Cerebellar cortex (tissue), 1 donor: ENCODE results near the gene IGFBP4.
"Not testable (repeated sequence)": the region's sequence is repeated elsewhere in the genome, so short reads cannot be mapped to it uniquely, and the experiment has no call there.

Experiments
- DNase-seq: peaks from one replicate; pipeline ENCODE4 v3.0.0-alpha.2; 2015; ENCODE audit warnings: low spot score

Gene IGFBP4

DNA sequence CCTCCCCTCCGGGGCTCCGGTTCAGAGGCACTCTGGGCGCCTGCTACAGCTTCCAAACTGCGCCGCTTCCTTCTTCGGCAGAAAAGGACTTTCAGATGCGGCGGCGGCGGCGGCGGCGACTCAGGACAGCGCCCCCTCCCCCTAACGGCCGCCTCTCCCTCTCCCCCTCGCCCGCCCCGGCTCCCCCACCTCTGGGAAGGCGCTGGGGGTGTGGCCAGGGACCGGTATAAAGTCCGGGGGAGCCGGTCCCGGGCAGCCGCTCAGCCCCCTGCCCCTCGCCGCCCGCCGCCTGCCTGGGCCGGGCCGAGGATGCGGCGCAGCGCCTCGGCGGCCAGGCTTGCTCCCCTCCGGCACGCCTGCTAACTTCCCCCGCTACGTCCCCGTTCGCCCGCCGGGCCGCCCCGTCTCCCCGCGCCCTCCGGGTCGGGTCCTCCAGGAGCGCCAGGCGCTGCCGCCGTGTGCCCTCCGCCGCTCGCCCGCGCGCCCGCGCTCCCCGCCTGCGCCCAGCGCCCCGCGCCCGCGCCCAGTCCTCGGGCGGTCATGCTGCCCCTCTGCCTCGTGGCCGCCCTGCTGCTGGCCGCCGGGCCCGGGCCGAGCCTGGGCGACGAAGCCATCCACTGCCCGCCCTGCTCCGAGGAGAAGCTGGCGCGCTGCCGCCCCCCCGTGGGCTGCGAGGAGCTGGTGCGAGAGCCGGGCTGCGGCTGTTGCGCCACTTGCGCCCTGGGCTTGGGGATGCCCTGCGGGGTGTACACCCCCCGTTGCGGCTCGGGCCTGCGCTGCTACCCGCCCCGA is at the start of gene IGFBP4:
Gene IGFBP4, plus strand, starts transcription at position 255 of the 792 bp plus-strand sequence. Its CDS starts 286 bp downstream, at position 541.
- peak; percentile 64 for DNase-seq

DNA sequence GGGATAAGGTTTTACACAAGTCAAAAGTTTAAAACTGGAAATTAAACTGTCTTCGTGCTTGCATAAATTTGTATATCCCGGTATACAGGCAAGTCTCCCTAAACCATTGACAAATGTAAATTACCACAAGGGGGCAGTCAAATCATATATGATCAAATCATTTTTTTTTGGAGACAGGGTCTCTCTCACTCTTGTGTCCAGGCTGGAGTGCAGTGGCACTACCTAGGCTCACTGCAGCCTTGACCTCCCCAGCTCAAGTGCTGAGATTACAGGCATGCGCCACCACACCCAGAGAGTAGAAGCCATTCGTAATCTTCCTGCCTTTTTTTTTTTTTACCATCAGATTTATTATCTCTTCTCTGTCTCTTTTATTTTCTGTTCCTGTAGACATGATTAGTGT is 44.1 kb upstream of the IGFBP4 start:
- DNase-seq, result peak; percentile 67

DNA sequence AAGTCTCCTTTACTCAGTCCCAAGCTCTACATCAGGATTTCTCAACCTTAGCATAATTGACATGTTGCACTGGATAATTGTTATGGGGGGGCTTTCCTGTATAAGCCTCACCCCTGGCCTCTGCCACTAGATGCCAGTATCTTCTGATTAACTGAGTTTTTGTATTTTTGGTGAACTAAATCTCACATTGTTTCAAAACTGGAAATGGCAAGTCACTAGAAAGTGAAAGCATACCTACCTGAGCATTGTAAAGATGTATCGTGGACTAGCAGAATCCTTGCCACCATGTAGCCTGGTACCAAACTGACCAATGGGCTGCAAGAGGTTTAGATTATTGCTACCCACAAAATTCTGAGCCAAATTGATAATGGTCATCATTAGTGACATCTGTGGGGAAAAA is 40.6 kb upstream of the IGFBP4 start:
- no peak for DNase-seq

DNA sequence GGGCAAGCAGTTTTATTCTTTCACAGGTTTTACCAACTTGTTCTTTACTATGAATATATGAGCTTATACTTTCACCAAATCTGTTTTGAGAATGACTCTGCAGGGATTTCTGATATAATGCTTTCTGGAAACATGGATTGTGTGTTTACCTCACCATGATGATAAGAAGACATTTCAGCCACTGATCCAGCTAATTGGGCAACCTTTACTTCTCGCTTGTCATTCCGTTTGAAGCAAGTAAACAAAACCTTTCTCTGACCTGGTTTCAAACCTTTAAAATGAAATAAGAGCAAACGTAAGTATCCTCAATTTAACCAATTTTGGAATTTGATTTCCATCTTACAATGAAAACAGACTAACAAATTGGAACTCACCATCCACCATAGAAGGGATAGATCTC is 39.2 kb upstream of the IGFBP4 start:
- no peak for DNase-seq

DNA sequence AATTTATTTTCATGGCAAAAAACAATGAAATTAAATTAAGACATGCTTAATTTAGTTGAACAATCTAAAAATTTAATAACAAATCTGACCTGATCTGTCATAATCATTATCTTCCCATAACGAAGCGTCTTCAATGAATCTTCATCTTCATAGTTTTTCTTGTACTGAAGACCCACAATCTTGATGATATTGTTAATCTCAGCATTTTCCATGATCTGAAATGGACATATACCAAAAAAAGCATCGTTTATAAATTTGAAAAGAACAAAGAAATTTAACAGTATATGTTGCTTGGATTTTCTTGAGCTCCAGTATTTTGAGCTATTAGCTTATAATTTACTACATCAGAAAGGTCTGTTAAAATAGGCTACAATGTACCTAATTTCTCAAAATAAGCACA is 35.8 kb upstream of the IGFBP4 start:
- DNase-seq, result no peak

DNA sequence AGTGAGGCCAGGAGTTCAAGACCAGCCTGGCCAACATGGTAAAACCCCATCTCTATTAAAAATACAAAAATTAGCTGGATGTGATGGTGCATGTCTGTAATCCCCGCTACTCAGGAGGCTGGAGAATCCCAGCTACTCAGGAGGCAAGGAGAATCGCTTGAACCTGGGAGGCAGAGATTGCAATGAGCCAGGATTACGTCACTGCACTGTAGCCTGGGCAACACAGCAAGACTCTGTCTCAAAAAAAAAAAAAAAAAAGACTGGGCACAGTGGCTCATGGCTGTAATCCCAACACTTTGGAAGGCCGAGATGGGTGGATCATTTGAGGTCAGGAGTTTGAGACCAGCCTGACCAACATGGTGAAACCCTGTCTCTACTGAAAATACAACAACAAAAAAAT is 33.7 kb upstream of the IGFBP4 start:
- DNase-seq, result not testable (repeated sequence)

DNA sequence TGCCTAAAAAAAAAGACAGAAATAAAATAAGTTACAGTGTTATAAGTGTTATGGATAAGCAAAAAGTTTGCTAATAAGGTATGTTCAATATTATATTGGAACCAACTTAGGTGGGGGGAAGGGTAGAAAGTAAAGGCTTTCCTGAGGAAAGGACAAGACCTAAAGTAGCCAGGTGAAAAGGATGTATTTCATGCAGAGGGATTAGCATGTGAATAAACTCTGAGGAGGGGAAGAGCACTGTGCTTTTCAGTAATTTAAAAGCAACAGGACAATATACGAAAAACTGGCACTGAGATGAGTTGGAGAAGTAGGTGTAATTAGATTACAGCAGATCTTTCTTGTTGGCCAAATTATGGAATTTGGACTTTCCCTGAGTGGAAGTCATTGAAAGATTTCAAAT is 33.2 kb upstream of the IGFBP4 start:
- DNase-seq, result no peak

DNA sequence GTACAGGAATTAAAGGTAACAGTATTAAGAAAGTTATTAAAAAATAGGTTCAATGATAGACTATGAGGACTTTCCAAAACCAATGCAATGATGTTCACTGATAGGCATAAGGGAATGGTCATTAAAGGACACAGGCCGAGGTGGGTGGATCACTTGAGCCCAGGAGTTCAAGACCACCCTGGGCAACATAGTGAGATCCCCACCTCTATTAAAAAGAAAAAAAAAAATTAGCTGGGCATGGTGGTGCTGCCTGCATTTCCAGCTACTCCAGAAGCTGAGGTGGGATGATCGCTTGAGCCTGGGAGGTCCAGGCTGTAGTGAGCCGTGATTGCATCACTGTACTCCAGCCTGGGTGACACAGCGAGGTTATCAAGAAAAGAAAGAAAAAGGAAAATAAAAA is 31.4 kb upstream of the IGFBP4 start:
- no peak for DNase-seq

DNA sequence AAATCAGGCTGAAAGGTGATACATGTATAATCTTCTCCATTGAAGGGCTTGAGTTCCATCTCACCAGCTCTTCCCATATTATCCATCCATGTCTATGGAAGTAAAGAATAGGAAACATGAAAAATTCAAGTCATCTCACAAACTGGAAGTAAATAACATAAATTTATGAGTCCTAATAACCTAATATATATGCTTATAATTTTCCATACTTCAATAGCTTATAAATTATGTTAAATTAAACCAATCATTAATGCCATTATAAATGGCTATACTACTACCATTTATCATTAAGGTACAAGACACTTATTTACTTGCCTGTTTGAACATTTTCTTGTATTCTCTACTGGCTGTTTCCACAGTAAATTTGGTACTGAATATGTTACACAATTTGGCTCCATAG is 30.4 kb upstream of the IGFBP4 start:
- no peak for DNase-seq

DNA sequence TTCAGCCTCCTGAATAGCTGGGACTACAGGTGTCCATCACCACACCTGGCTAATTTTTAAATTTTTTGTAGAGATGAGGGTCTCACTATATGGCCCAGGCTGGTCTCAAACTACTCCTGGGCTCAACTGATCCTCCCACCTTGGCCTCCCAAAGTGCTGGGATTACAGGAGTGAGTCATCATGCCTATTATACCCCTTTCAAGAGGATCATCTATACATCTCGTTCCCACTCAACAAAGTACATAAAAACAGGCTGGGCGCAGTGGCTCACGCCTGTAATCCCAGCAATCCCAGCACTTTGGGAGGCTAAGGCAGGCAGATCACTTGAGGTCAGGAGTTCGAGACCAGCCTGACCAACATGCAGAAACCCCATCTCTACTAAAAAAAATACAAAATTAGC is 28.9 kb upstream of the IGFBP4 start:
- not testable (repeated sequence) for DNase-seq

DNA sequence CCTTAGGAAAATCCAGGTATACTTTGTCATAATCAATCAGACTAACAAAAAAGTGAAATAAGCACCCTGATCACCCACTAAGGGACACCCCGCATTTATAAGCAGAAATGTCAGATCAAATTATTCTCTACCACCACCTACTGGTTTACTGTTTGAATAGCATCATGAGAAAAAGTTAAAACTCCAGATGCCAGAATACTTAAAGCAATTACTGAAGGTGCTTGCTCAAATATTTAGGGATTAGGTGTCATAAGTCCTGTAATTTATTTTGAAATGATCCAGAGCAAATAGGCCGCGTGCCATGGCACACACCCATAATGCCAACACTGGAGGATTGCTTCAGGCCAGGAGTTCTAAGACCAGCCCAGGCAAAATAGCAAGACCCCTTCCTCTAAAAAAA is 27.9 kb upstream of the IGFBP4 start:
- DNase-seq, result peak; percentile 42

DNA sequence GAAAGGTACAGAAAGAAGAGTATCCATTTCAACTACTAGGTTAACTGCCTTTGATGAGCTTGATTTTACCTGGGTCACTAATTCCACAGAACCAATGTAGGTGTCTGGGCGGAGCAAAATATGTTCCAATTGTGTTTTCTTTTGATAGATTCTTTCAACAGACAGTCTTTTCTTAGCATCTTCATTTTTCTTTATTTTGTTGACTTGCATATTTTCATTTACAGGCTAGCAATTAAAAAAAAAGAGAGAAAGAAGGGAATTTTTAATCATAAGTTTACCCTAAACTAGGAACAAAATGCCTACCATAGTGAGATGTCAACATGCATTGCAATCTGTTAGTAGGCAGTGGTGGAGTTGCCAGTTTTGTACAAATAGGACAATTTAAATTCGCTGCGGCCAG is 26.6 kb upstream of the IGFBP4 start:
- DNase-seq, result no peak

DNA sequence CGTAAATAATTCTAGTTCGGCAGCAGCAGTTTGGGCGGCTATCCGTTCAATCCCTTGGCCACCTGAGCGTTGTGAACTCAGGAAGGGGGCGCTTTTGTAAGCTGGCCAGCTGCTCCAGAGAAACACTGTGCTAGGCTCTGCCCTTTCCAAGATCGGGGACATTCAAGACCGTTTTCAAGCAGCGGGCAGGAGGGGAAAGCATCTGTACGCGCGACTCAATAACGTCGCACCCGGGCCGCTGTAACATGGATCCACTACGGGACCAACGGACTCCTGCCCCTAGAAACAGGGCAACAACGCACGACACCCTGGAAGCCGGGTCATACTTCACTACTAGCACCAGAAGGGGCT is 26.0 kb upstream of the IGFBP4 start:
- peak; percentile 22 for DNase-seq

DNA sequence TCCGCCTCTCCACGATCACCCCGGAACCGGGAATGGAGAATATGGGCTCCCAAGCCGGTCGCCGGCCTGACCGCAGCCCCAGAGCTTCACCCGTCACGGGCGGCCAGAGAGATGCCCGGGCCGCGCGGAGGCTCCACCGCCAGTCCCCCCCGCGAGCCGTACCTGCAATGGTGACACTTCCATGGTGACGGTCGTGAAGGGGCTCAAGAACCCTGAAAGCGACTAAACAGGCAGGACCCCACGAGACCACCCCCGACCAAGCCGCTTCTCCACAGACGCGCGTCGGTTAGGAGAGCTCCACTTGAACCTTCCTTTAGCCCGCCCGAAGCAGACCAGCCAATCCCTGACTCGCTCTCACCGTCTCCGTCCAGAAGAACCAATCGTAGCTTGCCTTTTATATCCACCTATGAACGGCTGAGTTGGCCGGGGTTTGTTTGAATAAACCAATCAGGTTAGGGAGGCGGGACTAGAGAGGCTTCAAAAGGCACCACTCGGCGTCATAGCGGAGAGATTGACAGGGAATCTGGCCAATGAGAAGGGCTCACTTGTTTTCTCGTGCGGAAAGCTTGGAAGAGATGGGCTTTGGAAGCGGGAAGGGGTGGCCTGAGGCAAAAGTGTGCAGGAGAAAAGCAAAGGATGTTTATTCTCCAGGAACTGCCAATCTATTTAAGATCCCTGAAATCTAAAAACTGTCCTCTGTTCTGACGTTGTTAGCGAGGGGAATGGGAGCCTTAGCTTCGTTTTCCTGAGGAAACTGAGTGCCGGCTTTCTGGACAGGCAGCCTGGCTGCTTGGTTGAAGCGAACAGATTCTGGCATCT is 25.4 kb upstream of the IGFBP4 start, which contains the start of gene TOP2A:
Gene TOP2A, minus strand, starts transcription at position 288 of the 819 bp plus-strand sequence. Its CDS starts 105 bp downstream, at position 183.
- DNase-seq, result peak; percentile 100

DNA sequence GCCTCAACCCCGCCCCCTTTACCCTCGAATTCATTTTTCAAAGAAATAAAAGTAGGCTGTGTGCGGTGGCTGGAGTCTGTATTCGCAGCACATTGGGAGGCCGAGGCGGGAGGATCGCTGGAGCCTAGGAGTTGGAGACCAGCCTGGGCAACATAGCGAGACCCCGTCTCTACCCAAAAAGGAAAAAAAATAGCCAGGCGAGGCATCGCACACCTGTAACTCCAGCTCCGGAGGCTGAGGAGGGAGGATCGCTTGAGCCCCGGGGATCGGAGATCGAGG is 24.9 kb upstream of the IGFBP4 start:
- DNase-seq, result no peak

DNA sequence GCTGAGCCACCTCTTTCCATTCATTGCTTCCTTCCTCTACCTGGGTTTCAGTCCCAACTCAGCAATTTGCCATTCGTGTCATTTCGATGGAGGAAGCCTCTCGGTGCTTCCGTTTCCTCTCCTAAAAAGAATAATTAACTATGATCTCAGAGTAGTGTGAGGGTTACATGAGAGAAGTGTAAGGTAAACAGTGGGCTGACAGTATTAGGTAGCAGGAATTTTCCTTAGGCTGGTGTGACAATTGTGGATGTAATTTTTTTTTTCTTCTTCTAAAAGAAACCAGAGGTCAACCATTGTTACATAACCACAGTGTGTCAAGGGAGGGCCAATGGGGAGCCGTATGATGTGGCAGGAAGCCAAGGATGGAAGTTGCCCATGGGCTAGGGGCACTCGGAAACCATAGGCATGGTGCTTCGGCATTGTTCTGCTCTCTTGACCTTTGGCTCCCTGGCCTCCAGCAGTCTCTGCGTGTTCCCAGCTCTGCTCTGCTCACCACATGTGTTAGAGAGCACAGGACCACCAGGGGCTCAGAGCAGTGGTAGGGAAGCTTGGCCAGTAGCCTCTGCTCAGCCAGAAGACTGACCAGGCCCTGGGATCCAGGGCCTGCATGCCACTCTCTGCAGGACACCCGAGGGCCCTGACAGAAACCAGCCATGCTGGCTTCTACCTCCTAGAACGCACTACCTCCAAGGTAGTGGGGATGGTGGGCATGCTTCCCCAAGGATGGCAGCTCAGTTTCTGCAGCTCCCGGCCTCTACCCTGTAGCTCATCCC is 23.5 kb upstream of the IGFBP4 start:
- no peak for DNase-seq

DNA sequence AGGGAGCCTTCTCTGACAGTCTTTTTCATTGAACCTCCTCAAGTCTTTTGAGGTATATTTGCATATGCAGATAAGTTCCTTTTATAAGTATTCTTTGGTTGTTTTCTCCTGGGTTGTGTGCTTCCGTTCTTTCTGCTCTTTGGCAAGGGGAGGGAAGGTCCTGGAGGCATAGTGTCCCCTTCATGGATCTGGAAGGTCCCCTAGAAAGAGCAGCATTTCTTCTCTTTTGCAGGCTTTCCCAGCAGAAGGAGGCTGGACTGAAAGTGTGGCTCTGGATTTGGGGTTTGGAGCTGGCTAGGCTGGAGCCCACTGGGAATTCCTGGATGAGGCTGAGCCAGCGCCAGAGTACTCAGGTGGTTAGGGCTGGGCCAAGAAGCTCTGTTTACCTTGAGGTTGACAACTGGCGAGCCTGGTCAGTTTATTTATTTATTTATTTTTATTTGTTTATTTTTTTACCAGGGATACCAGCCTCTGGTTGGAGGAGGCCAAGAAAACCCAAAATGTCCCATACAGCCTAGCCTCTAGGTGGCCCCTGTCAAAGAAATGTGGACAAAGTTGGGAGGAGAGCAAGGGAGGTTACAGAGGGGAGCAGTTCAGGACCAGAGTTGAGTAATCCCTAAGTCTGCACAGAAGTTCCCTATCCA is 20.1 kb upstream of the IGFBP4 start:
- peak; percentile 25 for DNase-seq

DNA sequence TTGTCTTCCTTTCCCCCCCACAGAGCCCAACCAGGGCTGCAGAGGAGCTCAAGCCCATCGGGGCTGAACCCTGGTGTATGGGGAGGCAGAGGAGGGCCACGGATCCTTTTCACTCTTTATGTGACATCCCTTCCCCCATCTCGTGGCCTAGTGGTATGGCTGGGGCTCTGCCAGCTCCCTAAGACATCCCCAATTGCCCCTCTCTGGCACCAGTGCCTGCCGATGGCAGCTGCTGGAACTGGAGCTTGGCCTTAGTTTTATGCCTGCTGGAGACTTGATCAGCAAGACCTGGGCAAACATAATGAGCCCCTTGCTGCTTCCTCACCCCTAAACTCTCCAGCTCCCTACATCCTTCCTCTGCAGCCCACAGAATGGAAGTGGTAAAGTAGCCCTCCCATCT is 17.5 kb upstream of the IGFBP4 start:
- DNase-seq, result no peak

DNA sequence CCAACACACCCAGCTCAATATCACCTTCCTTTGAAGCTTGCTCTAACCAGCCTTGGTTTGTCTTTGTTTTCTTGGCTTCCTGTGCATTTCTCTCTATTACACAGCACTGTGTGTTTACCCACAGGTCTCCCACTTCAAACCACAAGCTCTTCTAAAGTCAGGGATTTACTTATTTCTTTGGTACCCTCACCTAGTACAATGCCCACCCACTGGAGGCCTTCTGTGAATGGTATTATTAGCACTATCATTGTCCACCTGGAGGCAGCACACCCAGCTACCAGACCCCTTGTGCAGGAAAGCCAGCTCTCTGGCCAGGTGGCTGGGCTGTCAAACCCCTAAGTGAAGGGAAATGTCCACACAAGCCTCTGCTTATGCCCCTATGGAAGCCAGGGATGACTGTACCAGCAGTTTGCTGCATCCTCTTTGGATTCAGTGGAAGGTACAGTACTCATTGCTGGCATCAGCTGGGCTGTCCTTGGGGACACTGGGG is 16.2 kb upstream of the IGFBP4 start:
- DNase-seq, result no peak

DNA sequence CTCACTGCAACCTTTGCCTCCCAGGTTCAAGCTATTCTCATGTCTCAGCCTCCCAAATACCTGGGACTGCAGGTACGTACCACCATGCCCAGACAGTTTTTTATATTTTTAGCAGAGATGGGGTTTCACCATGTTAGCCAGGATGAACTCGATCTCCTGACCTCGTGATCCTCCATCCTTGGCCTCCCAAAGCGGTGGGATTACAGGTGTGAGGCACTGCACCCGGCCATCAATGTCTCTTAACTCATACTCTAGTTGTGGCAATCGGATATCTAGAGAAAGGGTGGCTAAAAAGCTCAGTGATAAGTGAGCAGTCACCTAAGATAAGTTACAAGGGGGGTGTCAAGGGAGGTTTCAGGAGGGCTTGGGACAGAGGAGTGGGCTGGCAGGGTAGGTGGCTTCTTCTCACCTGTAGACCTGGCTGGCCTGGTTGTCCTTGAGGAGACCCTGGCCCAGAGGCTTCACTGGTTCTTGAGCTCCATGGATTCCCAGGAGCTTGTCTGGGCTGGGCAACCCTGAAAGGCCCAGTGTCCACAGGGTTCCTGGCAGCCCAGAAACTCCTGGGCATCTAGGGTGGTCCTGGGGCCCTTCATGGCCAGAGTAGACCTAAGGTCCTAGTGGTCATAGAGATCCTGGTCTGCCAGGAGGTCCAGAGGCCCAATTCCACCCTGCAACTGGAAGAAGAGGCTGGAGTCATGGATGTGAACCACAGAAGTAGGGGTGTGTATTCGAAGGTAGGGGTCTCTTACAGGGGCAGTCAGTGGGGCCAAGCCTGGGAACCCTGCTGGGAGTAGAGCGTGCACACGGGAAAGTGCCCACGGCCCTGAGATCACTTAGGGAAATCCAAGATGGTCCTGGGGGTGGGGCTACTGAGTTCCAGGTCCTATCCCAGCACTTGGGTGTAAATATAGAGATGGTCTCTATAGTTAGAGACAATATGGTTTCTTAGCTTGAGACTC is 12.7 kb upstream of the IGFBP4 start:
- DNase-seq, result no peak

DNA sequence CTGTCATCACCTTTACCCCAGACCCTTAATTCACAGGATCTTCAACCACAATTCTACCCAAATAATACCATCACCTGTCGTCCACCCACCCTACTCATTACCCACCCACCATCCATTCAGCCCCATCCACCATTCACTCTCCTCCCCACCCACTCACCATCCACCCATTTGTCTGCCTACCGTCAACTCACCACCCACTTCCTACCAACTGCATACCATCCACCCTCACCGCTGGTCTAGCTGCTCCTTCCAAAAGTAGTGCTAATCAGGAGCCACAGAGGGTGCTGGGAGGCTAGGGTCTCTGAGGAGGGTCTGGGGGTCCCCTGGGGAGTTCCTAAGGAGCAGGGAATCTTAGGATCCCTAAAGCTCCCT is 12.0 kb upstream of the IGFBP4 start:
- DNase-seq, result no peak
